C4-2B (cell line): Measurements from ENCODE around the gene PGM2.

Source experiments
- CTCF ChIP-seq: fragments of 450-650 bp; conservative IDR thresholded peaks from 2 replicates; pipeline ENCODE4 v1.5.1; 2017; ENCODE audit warnings: mild to moderate bottlenecking
- ZFX ChIP-seq: fragments of 450-650 bp; IDR thresholded peaks from 2 replicates; pipeline ENCODE4 v1.6.1; 2017

GRCh38 chr4:37902212-37902611, 75.7 kb downstream of the PGM2 start:
- TF ChIP-seq CTCF (no peak), ZFX (no peak)
